H1 (cell line): ENCODE data around the gene UBE2E2. TPM values are rescaled to one million over a fixed set of nuclear protein-coding genes. Genes with fewer than 3 reads are reported as not detected.

Source experiments
- CTCF ChIA-PET: fragments of 300-600 bp; sonication (Branson Sonifier 250); formaldehyde crosslinking; loops from one replicate; lab custom pipeline; 2021; ENCODE audit not compliant: partially characterized antibody; lab: Charles Lee
- POLR2A ChIA-PET: fragments of 300-600 bp; sonication (Branson Sonifier 250); formaldehyde crosslinking; loops from one replicate; lab custom pipeline; 2021; ENCODE audit warnings: inconsistent platforms; ENCODE audit not compliant: partially characterized antibody; lab: Charles Lee
- DNase-seq, 2 experiments: peaks; one replicate each; pipeline versions ENCODE4 v3.0.0 to v3.0.0-alpha.2; 2010 to 2022; ENCODE audit warnings: low spot score in 2 of 2, low read depth in 1 of 2, mixed read lengths in 1 of 2
- FAIRE-seq: peaks from 2 replicates; lab custom pipeline; 2011; peaks lifted over from hg19 to GRCh38; lab: Jason Lieb, UNC
- H2AFZ ChIP-seq: 2 replicates; pipeline ENCODE4 v1.8.1; 2012; ENCODE audit warnings: low read length, inconsistent platforms
- H2AK5ac ChIP-seq: 2 replicates; pipeline ENCODE4 v1.6.1; 2013; ENCODE audit warnings: low read depth, low read length
- H2BK120ac ChIP-seq: replicated peaks from 2 replicates; pipeline ENCODE3; 2013; ENCODE audit warnings: low read depth, low read length, inconsistent platforms
- H2BK12ac ChIP-seq: 2 replicates; pipeline ENCODE4 v1.6.1; 2013; ENCODE audit warnings: low read depth, low read length
- H2BK15ac ChIP-seq: 2 replicates; pipeline ENCODE4 v1.6.1; 2013; ENCODE audit warnings: low read length
- H2BK20ac ChIP-seq: 2 replicates; pipeline ENCODE4 v1.6.1; 2013; ENCODE audit warnings: low read length
- H2BK5ac ChIP-seq: 2 replicates; pipeline ENCODE4 v1.6.1; 2013; ENCODE audit warnings: low read depth, low read length
- H3K14ac ChIP-seq: 2 replicates; pipeline ENCODE4 v1.6.1; 2013; ENCODE audit warnings: inconsistent platforms; ENCODE audit not compliant: insufficient read length
- H3K18ac ChIP-seq: 2 replicates; pipeline ENCODE4 v1.6.1; 2013; ENCODE audit warnings: low read length; ENCODE audit errors: extremely low read depth
- H3K23ac ChIP-seq: 2 replicates; pipeline ENCODE4 v1.6.1; 2013; ENCODE audit warnings: inconsistent platforms; ENCODE audit not compliant: insufficient read length
- H3K23me2 ChIP-seq: 2 replicates; pipeline ENCODE4 v1.6.1; 2013; ENCODE audit warnings: low read depth, low read length
- H3K27ac ChIP-seq: 2 replicates; pipeline ENCODE4 v1.6.1; 2011; ENCODE audit warnings: low read depth, low read length, inconsistent platforms
- H3K27me3 ChIP-seq, 4 experiments: replicated peaks in 1 of 4; 1 replicate in 1 of 4; 2 replicates in 3 of 4; pipeline versions ENCODE4 v1.6.1 to v1.8.1; 2011 to 2013; ENCODE audit warnings: low read length in 3 of 4, mild to moderate bottlenecking in 3 of 4, inconsistent platforms in 2 of 4, mixed read lengths in 2 of 4, moderate library complexity in 1 of 4; ENCODE audit not compliant: control insufficient read depth in 3 of 4, insufficient read depth in 3 of 4; ENCODE audit errors: extremely low read depth in 1 of 4
- H3K36me3 ChIP-seq, 4 experiments: 2 replicates each; pipeline versions ENCODE4 v1.6.1 to v1.8.1; 2011 to 2013; ENCODE audit warnings: mild to moderate bottlenecking in 4 of 4, low read length in 3 of 4, moderate library complexity in 2 of 4, control low read depth in 1 of 4, inconsistent platforms in 1 of 4; ENCODE audit not compliant: insufficient read depth in 4 of 4, control insufficient read depth in 2 of 4
- H3K4ac ChIP-seq: replicated peaks from 2 replicates; pipeline ENCODE3; 2013; ENCODE audit warnings: low read length, low read depth, mixed read lengths, inconsistent platforms; ENCODE audit not compliant: insufficient read length
- H3K4me1 ChIP-seq, 4 experiments: replicated peaks in 1 of 4; 1 replicate in 1 of 4; 2 replicates in 3 of 4; pipeline versions ENCODE4 v1.6.1 to v1.8.1; 2011 to 2013; ENCODE audit warnings: low read length in 3 of 4, inconsistent platforms in 2 of 4, mixed read lengths in 1 of 4; ENCODE audit not compliant: insufficient read depth in 4 of 4, control insufficient read depth in 3 of 4
- H3K4me2 ChIP-seq, 2 experiments: 2 replicates each; pipeline versions ENCODE4 v1.6.1 to v1.8.1; 2011 to 2013; ENCODE audit warnings: low read depth in 2 of 2, low read length in 2 of 2, control low read depth in 1 of 2, inconsistent platforms in 1 of 2, mild to moderate bottlenecking in 1 of 2; ENCODE audit not compliant: insufficient read depth in 1 of 2
- H3K4me3 ChIP-seq, 4 experiments: fragments of 200-600, 300-600 bp in 1 of 4; sonication (generic), shearing (Covaris generic), sonication (Bioruptor Twin) in 1 of 4; 2 replicates each; pipeline versions ENCODE4 v1.5.1 to v1.8.1; 2011 to 2016; ENCODE audit warnings: low read length in 4 of 4, low read depth in 3 of 4, control low read depth in 2 of 4, inconsistent platforms in 2 of 4, mild to moderate bottlenecking in 2 of 4, mixed read lengths in 1 of 4, moderate library complexity in 1 of 4; ENCODE audit not compliant: insufficient read depth in 2 of 4; ENCODE audit errors: extremely low read depth in 1 of 4
- H3K56ac ChIP-seq: replicated peaks from 2 replicates; pipeline ENCODE3; 2013; ENCODE audit warnings: low read depth, mild to moderate bottlenecking, mixed read lengths, low read length, inconsistent platforms; ENCODE audit not compliant: insufficient read length
- H3K79me1 ChIP-seq: 2 replicates; pipeline ENCODE4 v1.6.1; 2013; ENCODE audit warnings: low read depth, low read length, control low read depth
- H3K79me2 ChIP-seq, 2 experiments: 2 replicates each; pipeline versions ENCODE4 v1.6.1 to v1.8.1; 2012 to 2013; ENCODE audit warnings: low read length in 2 of 2, mild to moderate bottlenecking in 2 of 2, inconsistent platforms in 1 of 2; ENCODE audit not compliant: insufficient read depth in 2 of 2, control insufficient read depth in 1 of 2
- H3K9ac ChIP-seq, 4 experiments: replicated peaks in 1 of 4; 1 replicate in 1 of 4; 2 replicates in 3 of 4; pipeline versions ENCODE4 v1.6.1 to v1.8.1; 2011 to 2013; ENCODE audit warnings: low read depth in 3 of 4, low read length in 3 of 4, control low read depth in 2 of 4, mild to moderate bottlenecking in 2 of 4, moderate library complexity in 2 of 4, inconsistent platforms in 1 of 4; ENCODE audit errors: extremely low read depth in 1 of 4
- H3K9me3 ChIP-seq, 2 experiments: 2 replicates each; pipeline versions ENCODE4 v1.6.1 to v1.8.1; 2012 to 2013; ENCODE audit warnings: mild to moderate bottlenecking in 2 of 2, moderate library complexity in 2 of 2, control low read depth in 1 of 2, inconsistent platforms in 1 of 2, low read depth in 1 of 2, low read length in 1 of 2, mixed read lengths in 1 of 2; ENCODE audit not compliant: insufficient read depth in 2 of 2
- H4K20me1 ChIP-seq, 2 experiments: replicated peaks in 1 of 2; 2 replicates each; pipeline versions ENCODE3 to v1.8.1; 2011 to 2013; ENCODE audit warnings: inconsistent platforms in 2 of 2, low read length in 2 of 2, mild to moderate bottlenecking in 1 of 2; ENCODE audit not compliant: insufficient read depth in 2 of 2, control insufficient read depth in 1 of 2
- H4K5ac ChIP-seq: 2 replicates; pipeline ENCODE4 v1.6.1; 2013; ENCODE audit warnings: low read length, low read depth, mixed read lengths, inconsistent platforms; ENCODE audit not compliant: insufficient read length
- H4K8ac ChIP-seq: 2 replicates; pipeline ENCODE4 v1.8.0; 2013; ENCODE audit warnings: mild to moderate bottlenecking, moderate library complexity, low read length, inconsistent platforms; ENCODE audit not compliant: insufficient read depth; ENCODE audit errors: extremely low read depth
- H4K91ac ChIP-seq: replicated peaks from 2 replicates; pipeline ENCODE3; 2013; ENCODE audit warnings: low read length, mixed read lengths, inconsistent platforms; ENCODE audit not compliant: insufficient read length
- POU5F1 ChIP-seq: IDR thresholded peaks from 2 replicates; pipeline ENCODE4 v1.6.1; 2011; ENCODE audit warnings: low read depth, mild to moderate bottlenecking, low read length, moderate library complexity
- TCF12 ChIP-seq: IDR thresholded peaks from 2 replicates; pipeline ENCODE4 v1.6.1; 2011; ENCODE audit warnings: low read depth, mild to moderate bottlenecking, low read length
- WGBS, 2 experiments: shearing (Covaris generic) in 1 of 2; methylation state at CpG; one replicate each; pipeline versions ENCODE4 v1.1.6 to v1.1.7; 2013 to 2015; ENCODE audit warnings: low lambda C conversion rate in 2 of 2, mixed read lengths in 2 of 2, inconsistent platforms in 1 of 2, low coverage in 1 of 2, missing lambda C conversion rate in 1 of 2; ENCODE audit not compliant: insufficient replicate concordance in 2 of 2, insufficient coverage in 1 of 2, insufficient read length in 1 of 2; ENCODE audit errors: extremely low coverage in 1 of 2, missing lambda C conversion rate in 1 of 2; 5-methylcytosine and 5-hydroxymethylcytosine counted together
- polyA plus RNA-seq, 7 experiments: library from polyadenylated mRNA; depleted of rRNA in 3 of 7; stranded (reverse) in 5 of 7; unstranded in 2 of 7; fragments of >200 nt in 5 of 7; fragments of 200-250 nt in 2 of 7; gene quantifications; 1 replicate in 5 of 7; 2 replicates in 1 of 7; 4 replicates in 1 of 7; pipeline versions ENCODE4 v1.2.1 to v1.2.3, GENCODE V29; 2011 to 2013; ENCODE audit warnings: missing spikeins in 2 of 7, mixed read lengths in 2 of 7
- total RNA-seq: library from RNA; stranded (reverse); fragmentation: NEBNext Ultra II Directional; extraction: Animal tissue kit (Norgen Biotek cat#: 25700); gene quantifications from 2 replicates; pipeline ENCODE4 v1.2.1, GENCODE V29; 2021

The UBE2E2 gene
- total and polyA plus RNA-seq, 2 of the 8 experiments (the other 6 are each of a cell fraction or from before 2014, with no cell fraction given) = 57.6 to 70.6 TPM

DNA sequence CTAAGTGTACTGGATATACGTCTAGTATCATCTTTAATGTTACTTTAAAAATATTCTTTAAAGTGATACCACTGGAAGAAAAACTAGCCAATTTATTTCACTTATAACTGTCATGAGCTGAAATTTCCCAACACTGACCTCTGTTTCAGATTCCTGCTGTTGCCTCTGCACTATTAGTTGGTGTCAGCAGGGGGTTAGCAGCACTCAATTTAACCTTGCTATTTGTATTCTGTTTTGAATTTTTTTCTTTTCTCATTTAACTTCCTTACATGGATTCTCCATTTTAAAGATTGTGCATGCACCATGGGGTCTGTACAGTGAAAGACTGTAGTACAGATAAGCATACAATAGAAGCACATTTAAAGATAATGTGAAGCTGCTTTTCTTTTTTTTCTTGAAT is 169.2 kb downstream of the UBE2E2 start:
- Histone ChIP-seq H2BK20ac (no peak overlapping the region), H2AFZ (no peak overlapping the region), H3K79me2 (peaks cover 0 to 11% of the 10 kb centered on the region in 2 experiments; a peak in 2 of 4 replicates), H3K4me1 (peaks cover 0 to 3% (median 2%) of the 10 kb centered on the region in 4 experiments; a peak in 2 of 7 replicates), H2BK120ac (no peak overlapping the region), H3K4me3 (no peak overlapping the region), H3K36me3 (no peaks in the 10 kb centered on the region; a peak in 1 of 8 replicates), H4K5ac (no peak overlapping the region), H2AK5ac (no peak overlapping the region), H3K56ac (no peak overlapping the region), H3K23me2 (no peaks in the 10 kb centered on the region), H3K18ac (no peak overlapping the region), H2BK12ac (no peak overlapping the region), H4K91ac (no peak overlapping the region), H3K79me1 (no peaks in the 10 kb centered on the region; the same call in 1 of the 2 replicates), H2BK5ac (no peak overlapping the region), H2BK15ac (no peak overlapping the region), H3K9me3 (no peaks in the 10 kb centered on the region; a peak in 1 of 4 replicates), H3K27ac (no peak overlapping the region), H3K14ac (no peak overlapping the region), H3K23ac (no peak overlapping the region), H3K27me3 (no peaks in the 10 kb centered on the region), H4K20me1 (no peaks in the 10 kb centered on the region), H3K4me2 (no peak overlapping the region), H3K9ac (no peak overlapping the region), H3K4ac (no peak overlapping the region), H4K8ac (no peak overlapping the region)
- no peak for FAIRE-seq
- ChIA-PET POLR2A (interaction anchor here (1.6 kb wide), 1 partner anchor 11 kb away, joined by 3 read pairs; no protein-coding TSS in a partner anchor), CTCF (interaction anchor here (0.8 kb wide), 1 partner anchor 11 kb away, joined by 3 read pairs; no protein-coding TSS in a partner anchor)
- TF ChIP-seq TCF12 (no peak), POU5F1 (no peak)
- DNase-seq = no peak
- whole genome bisulfite sequencing, 2 experiments = 83% methylated on average over 1 of the region's 1 CpG; no CpG with 5 or more reads in 1 of the 2 experiments
